ENCODE data around the gene THSD7A.

THSD7A gene, protein sequence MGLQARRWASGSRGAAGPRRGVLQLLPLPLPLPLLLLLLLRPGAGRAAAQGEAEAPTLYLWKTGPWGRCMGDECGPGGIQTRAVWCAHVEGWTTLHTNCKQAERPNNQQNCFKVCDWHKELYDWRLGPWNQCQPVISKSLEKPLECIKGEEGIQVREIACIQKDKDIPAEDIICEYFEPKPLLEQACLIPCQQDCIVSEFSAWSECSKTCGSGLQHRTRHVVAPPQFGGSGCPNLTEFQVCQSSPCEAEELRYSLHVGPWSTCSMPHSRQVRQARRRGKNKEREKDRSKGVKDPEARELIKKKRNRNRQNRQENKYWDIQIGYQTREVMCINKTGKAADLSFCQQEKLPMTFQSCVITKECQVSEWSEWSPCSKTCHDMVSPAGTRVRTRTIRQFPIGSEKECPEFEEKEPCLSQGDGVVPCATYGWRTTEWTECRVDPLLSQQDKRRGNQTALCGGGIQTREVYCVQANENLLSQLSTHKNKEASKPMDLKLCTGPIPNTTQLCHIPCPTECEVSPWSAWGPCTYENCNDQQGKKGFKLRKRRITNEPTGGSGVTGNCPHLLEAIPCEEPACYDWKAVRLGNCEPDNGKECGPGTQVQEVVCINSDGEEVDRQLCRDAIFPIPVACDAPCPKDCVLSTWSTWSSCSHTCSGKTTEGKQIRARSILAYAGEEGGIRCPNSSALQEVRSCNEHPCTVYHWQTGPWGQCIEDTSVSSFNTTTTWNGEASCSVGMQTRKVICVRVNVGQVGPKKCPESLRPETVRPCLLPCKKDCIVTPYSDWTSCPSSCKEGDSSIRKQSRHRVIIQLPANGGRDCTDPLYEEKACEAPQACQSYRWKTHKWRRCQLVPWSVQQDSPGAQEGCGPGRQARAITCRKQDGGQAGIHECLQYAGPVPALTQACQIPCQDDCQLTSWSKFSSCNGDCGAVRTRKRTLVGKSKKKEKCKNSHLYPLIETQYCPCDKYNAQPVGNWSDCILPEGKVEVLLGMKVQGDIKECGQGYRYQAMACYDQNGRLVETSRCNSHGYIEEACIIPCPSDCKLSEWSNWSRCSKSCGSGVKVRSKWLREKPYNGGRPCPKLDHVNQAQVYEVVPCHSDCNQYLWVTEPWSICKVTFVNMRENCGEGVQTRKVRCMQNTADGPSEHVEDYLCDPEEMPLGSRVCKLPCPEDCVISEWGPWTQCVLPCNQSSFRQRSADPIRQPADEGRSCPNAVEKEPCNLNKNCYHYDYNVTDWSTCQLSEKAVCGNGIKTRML (N-terminal part only)

DNA sequence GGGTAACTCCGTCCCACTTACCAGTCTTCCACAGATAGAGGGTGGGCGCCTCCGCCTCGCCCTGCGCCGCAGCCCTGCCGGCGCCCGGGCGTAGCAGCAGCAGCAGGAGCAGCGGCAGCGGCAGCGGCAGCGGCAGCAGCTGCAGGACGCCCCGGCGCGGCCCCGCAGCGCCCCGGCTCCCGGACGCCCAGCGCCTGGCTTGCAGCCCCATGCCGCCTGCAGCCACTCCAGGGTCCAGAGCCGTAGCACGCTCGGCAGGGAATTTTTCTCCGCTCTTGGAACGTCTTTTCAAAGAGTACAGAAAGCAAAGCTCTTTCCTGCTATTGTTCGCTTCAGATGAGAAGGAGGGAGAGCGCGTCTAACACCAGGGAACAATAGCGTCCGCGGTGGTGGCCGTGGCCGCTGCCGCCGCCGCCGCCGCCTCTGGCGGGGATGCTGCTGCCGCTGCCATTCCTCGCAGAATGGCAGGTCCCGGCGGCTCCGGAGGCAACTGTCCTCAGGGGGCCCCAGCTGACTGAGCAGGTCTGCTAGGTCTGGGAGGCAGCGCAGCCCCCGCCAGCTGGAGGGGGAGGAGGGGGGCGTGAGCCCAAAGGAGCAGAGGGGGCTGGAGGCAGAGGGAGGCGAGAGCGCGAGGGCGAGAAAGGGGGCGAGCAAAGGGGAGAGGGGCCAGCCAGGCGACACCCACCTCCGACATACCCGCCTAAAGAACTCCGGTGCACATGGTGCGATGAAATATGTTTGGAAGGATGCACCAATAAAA is at the start of gene THSD7A:
Gene THSD7A, minus strand, starts transcription at position 463 of the 760 bp plus-strand sequence. Its CDS starts 252 bp downstream, at position 211.
- DNase-seq (ENCODE audit: low read depth) = no peak

DNA sequence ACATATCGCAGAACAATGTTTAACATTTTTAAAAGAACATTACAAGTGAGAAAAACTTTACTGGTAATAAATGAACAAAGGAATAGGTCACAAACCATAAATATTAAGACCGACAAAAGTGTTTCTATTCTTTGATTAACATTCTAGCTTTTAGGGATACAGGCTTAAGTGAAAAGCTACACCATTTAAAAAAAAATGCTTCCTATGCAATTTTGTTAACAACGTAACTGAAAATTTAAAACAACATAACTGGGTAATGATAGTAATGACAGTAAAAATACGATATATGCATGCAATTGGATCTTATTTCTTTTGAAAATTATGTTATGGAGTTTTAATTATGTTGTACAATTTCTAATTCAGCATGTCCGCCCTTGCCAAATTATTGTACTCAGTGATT is 49.7 kb upstream of the THSD7A start:
- DNase-seq (ENCODE audit: low read depth) = no peak

DNA sequence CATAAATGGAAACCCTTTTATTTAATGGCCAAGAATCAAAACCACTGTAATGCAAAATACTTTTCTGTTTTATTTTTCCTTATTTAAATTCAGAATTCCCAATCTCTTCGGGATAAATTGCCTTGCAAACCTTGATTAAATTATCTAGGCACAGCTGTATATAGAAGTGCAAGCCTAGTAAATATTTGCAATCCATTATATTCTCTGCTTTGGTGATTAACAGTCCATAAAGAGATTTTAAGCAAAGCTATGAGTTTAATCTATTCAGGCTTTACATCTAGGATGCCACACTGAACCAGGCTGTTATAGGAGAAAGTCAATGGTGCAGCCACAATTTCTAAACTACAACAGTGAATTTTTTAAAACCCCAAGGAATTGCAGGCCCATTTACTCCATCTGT is 43.6 kb upstream of the THSD7A start:
- DNase-seq (ENCODE audit: low read depth) = no peak

DNA sequence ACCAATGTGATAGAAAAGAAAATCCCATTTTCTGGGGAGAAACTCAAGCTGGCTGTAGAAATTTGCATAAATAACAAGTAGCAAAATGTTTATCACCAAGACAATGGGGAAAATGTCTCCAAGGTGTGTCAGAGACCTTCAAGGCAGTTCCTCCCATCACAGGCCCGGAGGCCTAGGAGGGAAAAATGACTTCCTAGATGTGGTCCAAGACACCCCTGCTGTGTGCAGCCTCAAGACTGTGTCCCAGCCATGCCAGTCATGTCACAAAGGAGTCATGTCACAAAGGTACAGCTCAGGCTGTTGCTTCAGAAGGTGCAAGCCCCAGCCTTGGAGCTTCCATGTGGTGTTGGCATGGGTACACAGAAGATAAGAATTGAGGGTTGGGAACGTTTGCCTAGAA is 33.7 kb upstream of the THSD7A start:
- no peak for DNase-seq (ENCODE audit: low read depth)

DNA sequence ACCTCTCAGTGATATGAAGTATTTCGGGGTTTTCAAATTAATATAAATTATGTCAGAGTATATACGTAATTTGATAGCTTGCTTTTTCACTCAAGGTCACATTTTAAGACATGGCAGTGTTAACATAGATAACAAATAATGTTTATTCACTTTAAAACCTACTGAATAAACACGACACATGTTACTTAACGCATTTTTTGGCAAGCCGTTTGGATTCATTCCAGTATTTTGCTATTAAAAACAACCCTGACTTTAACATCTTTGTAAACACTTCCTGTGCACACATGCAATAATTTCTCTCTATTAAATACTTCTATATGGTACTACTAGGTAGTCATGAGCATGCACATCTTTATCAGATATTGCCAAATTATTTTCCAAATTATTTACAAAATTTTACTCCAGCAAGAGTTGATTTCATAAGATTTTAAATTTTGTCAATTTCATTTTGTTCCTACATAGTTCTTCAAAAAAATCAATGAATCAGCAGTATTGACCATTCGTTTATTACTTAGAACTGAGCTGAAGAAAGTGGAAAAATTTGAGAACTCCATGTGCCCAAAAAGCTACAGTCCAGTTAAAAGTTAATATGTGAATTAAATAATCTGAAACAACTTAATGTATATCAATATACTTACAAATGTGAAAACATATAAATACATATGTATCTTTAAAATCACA is 26.8 kb upstream of the THSD7A start:
- no peak for DNase-seq (ENCODE audit: low read depth)

DNA sequence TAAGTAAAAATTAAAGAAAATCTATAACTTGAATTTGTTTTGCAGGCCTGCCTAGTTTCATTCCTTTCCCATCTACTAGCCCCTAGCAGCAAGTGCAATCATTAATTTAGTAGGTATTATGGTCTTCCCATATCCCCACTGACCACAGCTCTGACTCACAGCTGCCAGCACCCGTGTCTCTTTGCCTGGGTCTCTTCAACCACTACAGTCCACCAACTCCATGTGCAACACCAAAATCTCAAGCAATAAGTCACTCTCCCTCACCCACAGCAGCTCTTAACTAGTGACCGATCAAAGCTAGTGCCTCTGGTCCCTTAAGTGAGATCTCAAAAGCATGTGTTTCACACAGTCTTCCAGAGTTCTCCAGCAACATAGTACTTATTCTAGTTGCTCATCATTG is 26.0 kb upstream of the THSD7A start:
- DNase-seq (ENCODE audit: low read depth) = no peak

DNA sequence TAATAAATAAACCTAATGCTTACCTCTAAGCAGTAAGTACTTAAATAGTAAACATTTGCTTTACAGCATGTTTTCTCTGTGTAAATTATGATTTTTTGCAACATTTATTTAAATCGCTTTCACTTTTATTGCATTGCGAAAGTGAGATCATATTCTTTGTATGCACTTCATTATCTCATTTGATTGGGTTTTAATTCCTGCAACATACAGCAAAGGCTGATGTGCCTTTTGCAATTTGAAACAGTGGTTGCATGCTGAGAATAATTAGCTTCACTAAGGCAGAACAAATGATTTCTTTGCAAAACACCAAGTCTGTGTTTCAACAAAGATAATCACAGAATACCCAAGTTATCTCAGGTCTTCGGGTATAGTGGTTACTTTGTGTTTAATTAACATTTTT is 16.3 kb upstream of the THSD7A start:
- DNase-seq (ENCODE audit: low read depth) = no peak

DNA sequence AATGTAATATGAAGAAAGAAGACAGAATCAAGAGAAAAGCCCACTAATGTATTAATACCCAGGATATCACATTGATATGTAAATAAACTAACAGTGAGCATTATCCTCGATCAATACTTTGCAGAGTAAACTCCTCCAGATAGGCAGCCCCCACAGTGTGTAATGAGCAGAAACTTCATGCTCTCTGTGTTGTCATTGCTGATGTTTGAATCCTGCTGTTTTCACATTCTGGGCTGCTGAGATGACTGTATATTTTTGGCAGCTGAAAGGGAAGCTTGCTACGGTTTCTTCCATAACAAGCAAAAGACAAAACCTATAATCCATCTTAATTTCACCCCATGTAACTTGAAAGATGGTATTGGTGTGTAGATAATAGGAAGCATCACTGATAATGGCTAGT is 15.3 kb upstream of the THSD7A start:
- DNase-seq (ENCODE audit: low read depth) = no peak

DNA sequence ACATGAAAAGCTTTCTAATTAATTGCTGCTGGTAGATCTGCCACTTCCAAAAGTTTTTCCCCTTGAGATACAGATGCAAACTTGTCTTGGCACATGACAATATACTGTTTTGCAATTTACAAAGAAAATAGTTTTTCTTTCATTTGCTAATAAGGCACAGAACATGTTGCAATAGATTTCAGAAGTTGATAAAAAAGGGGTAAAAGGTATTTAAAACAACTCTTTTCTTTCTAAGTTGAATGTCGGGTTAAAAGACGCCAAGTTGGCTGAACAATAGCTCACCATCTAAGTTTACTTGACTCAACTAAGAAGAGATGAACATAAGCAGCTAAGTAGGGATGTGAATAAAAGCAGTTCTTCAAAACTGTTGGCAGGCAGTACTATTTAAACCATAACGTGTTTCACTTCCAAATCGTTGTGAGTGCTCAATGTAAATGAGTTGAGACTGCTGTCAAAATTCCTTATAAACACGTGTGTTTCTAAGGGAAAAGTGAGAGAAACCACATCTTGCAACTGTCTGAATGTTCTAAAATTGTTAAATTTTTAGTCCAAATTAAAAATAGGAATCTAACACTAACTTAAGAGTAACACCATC is 14.5 kb upstream of the THSD7A start:
- DNase-seq (ENCODE audit: low read depth) = no peak

DNA sequence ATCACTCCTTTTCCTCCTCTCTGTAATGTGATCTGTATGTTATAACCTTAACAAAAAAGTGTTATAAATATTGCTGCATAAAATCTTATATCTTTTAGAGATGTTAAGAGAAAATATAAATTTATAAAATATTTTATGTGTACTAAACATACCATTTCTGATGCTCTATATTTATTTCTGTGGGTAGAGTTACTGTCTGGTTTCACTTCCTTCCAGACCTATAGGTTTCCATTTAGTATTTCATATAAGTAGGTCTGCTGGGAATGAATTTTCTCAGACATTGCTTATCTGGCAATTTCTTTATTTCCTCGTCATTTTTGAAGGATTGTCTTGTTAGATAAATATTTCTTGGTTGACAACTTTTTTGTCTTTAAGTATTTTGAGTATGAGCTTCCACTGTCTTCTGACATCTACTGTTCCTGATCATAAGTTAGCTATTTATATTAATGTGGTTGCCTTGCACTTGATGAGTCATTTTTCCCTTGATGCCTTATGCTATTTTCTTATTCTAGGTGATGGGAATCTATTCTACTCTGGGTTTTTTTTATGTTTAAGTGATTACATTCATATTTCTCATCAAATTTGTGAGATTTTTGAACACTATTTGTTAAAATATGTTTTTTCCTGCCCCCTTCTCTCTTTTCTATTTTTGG is 11.2 kb upstream of the THSD7A start:
- DNase-seq (ENCODE audit: low read depth) = peak; percentile 14

DNA sequence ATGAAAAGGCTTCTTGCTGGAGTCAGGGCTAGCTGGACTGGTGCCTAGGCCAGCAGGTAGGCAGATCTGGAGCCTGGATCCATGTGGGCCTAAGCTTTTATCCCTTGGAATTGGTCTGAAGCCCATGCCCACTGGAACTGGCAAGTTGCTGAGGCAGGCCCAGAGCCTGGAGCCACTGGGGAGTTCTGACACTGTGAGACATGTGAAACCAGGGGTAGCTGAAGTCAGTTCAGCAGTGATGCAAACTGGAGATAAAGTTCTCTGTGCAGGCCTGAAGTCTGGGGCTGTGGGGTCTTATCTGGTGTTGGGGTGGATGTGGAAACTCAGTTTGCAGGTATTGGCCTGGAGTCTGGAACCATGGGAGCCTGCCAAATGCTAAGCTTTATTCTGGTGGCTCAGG is 9.7 kb upstream of the THSD7A start:
- DNase-seq (ENCODE audit: low read depth) = no peak

DNA sequence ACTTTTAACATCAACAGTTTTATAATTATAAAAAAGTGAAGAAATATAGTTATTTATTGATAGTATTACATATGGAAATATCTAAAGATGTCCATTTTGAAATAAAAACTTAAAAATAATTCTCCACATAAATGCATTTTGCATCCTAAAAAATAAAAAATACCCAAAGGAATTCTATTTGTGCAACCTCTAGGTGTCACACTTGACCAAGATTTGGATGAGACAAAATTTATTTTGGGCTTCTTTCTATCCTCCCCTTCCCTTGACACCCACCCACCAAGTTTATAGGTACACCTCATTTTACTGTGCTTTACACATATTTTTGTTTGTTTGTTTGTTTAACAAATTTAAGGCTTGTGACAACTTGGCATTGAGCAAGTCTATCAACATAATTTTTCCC is 3.3 kb upstream of the THSD7A start:
- no peak for DNase-seq (ENCODE audit: low read depth)

DNA sequence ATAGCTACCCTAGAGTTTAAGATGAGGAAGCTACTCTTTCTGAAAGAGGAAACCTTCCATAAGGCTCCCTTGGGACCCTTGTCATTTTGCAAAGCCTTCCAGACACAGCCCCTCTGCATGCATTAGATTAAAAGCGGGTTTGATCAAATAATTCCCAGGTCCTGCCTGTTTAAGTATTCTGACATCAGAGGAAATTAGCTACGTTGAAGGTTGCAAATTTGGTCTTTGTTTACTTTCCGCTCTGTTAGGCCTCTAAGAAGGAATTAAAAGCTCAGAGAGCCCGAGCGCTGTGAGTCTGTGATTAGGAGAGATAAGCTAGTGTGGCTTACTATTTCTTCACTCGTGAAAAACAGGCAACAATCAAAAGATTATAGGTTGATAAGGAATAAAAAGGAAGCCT is 1.4 kb upstream of the THSD7A start:
- DNase-seq (ENCODE audit: low read depth) = no peak

DNA sequence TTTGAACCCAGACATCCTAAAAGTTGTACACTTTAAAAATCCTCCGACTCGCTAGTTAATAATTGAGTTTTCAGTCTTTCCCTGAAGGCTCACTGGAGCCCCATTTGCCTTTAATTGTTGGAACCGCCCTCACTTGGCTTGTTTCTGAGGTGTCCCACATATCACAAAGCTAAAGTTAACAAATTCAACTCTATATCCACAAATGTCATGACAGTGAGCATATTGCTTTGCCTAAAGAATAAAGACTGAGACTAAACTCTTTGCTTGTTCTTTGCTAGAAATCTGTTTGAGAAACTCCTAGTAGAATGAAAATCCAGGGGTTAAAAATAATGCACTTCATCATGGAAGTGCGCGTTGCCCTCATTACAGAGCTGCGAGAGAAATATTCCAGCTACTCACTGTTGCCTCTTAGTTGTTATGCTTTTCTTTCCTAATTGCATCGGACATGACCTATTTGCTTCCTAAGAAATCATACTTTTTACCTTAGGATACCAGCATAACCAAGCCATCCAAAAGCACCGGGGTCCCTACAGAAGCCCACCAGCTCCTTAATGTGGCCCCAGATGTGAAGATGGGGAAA is 752 bp downstream of the THSD7A start:
- no peak for DNase-seq (ENCODE audit: low read depth)

DNA sequence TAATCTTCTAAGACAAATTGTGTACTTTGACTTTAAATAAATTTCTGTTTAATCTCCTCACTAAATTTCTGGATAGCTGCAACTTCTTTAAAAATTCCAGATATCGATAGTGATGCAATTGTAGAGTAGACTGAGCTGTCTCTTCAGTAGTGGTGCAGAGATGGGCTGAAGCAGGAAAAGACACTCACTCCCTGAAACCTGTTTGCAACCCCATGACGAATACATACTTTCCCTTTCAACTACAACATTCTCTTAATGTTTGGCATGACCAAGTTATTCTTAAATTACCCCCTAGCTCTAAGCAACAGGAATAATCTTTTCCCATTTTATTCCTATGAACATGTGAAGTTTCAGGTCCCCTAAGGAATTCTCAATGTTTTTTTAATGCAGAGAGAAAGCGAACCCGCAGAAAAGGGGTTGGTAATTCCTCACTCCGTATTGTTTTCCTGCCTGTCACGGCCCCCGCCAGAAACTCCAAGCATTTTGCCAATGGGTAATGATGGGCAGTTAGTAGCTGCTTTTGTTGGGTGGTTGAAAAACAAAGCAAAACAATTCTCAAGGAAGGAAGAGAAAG is 1.3 kb downstream of the THSD7A start:
- no peak for DNase-seq (ENCODE audit: low read depth)

DNA sequence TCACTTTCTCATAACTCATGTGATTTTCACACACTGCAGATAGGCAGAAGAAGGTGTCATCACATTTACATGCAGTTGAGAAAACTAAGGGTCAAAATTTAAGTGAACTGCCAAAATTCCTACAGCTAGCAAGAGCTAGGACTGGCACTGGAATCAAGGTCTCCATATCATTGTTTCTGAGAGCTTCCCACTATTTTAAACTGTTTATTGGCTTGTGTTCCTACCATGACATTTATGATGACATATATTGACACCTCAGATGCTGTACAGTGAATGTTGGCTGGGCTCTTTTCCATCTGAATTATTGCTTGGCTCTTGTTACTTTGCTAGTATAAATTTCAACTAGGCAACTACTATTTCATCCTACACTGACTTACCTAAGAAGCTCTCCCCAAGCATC is 2.0 kb downstream of the THSD7A start:
- DNase-seq (ENCODE audit: low read depth) = no peak

DNA sequence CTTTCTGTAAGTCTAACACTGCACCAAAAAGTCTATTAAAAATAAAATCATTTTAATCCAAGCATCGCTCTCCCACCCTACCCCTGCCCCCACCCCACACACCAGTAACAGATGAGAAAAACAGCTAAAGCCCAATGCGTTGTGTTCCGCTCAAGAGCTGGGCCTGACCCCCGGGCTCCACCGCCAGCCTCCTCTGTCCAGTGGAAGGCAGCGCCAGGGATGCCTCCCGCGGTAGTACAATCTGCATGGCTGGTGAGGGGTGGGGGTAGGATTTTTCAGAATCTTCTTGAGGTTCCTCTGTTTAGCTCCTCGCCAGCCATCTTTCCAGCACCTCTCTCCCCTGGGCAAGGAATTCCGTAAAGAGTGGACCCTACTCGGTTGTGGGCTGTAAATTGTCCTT is 12.1 kb downstream of the THSD7A start:
- no peak for DNase-seq (ENCODE audit: low read depth)

DNA sequence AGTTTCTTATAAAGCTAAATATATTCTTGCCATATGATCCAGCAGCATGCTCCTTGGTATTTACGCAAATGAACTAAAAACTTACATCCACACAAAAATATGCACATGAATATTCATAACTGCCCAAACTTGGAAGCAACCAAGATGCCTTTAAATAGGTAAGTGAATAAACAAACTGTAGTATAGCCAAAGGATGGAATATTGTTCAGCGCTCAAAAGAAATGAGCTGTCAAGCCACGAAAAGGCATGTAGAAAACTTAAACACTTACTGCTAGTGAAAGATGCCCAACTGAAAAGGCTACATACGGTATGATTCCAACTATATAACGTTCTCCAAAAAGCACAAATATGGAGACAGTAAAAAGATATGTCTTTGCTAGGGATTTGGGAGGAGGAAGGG is 12.7 kb downstream of the THSD7A start:
- no peak for DNase-seq (ENCODE audit: low read depth)

DNA sequence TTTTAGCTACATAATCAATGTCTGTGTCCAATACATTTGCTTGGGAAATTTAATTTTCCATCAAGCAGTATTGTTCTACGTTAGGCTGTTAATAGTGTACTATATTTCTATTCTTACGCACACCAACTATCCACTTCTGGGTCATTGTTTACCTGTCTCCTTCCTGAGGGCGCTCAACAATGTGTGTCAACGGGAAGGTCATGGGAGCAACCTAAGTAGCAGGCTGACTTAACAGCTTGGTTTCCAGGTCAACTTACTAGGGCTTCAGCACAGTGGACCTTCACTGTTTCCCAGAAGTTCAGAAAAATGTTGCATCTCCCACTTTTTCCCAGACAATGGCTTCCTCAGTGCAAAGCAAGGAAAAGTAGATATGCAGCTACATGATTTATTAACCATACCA is 13.7 kb downstream of the THSD7A start:
- no peak for DNase-seq (ENCODE audit: low read depth)

Data from non-pigmented ciliary epithelial cell (primary cell).